ENCODE data around the gene SELENON.

GRCh38 chr1:25826571-25826970 lies 26.6 kb downstream of the SELENON start:
- TF ChIP-seq POLR2A (IDR thresholded peaks at IDR 0.05) = no peak
- TF ChIP-seq CTCF (IDR thresholded peaks at IDR 0.05 in 4 of 5, conservative IDR thresholded peaks at IDR 0.05 in 1 of 5) = no peak

Measured in gastrocnemius medialis (tissue), 4 donors.